A549 (cell line): ENCODE results near the gene MAGI2. TPM values are rescaled to one million over a fixed set of nuclear protein-coding genes. Genes with fewer than 3 reads are reported as not detected.

Source experiments
- ATAC-seq, 2 experiments: fragments of 200-7000 bp in 1 of 2; fragments of >200 bp in 1 of 2; cut with Nextera tagmentation in 1 of 2; cut with Tn5 transposase in 1 of 2; 3 replicates each; pipeline versions ENCODE4 v1.8.0 to v1.9.1; 2018 to 2020; ENCODE audit warnings: mild to moderate bottlenecking in 1 of 2, moderate library complexity in 1 of 2
- CTCF ChIA-PET: fragments of 300-600 bp; sonication (Branson Sonifier 250); formaldehyde crosslinking; extraction: SDS; loops from one replicate; lab custom pipeline; 2021; ENCODE audit warnings: antibody characterized with exemption, inconsistent platforms; lab: Yijun Ruan, JAX
- POLR2A ChIA-PET: fragments of 350-600 bp; formaldehyde crosslinking; extraction: SDS; loops from one replicate; lab custom pipeline; 2021; ENCODE audit warnings: antibody characterized with exemption, inconsistent platforms; lab: Yijun Ruan, JAX
- DNase-seq, 2 experiments: peaks; one replicate each; pipeline versions ENCODE4 v3.0.0 to v3.0.0-alpha.2; 2011 to 2016; ENCODE audit warnings: low read depth in 1 of 2, low spot score in 1 of 2
- FAIRE-seq: peaks from 2 replicates; lab custom pipeline; 2011; peaks lifted over from hg19 to GRCh38; lab: Jason Lieb, UNC
- H3K27ac ChIP-seq, 2 experiments: fragments of >200 bp; sonication (Bioruptor Twin); formaldehyde crosslinking; 3 replicates each; pipeline ENCODE4 v1.5.1; 2016 to 2017
- H3K4me1 ChIP-seq: fragments of >200 bp; sonication (Bioruptor Twin); formaldehyde crosslinking; 3 replicates; pipeline ENCODE4 v1.6.1; 2016
- H3K4me2 ChIP-seq: fragments of >200 bp; sonication (Bioruptor Twin); formaldehyde crosslinking; 3 replicates; pipeline ENCODE4 v1.6.1; 2016
- H3K4me3 ChIP-seq: fragments of >200 bp; sonication (Bioruptor Twin); formaldehyde crosslinking; 3 replicates; pipeline ENCODE4 v1.5.1; 2016
- H3K9me3 ChIP-seq: fragments of >200 bp; sonication (Bioruptor Twin); formaldehyde crosslinking; 3 replicates; pipeline ENCODE4 v1.6.1; 2016
- BHLHE40 ChIP-seq: IDR thresholded peaks from 2 replicates; pipeline ENCODE4 v1.6.1; 2012; ENCODE audit warnings: low read depth, low read length, inconsistent platforms
- CBX2 ChIP-seq: fragments of 200-600 bp; sonication (generic); IDR thresholded peaks from 2 replicates; pipeline ENCODE4 v1.6.1; 2016; ENCODE audit warnings: low read depth, mild to moderate bottlenecking, borderline replicate concordance
- CEBPB ChIP-seq, 2 experiments: fragments of >200 bp in 1 of 2; sonication (Bioruptor Twin) in 1 of 2; formaldehyde crosslinking in 1 of 2; IDR thresholded peaks; 2 replicates each; pipeline ENCODE4 v1.6.1; 2012 to 2016
- CHD2 ChIP-seq: fragments of 150-350 bp; IDR thresholded peaks from 2 replicates; pipeline ENCODE4 v1.6.1; 2014; ENCODE audit warnings: low read length; ENCODE audit not compliant: partially characterized antibody
- ESRRA ChIP-seq: fragments of 150-350 bp; IDR thresholded peaks from 2 replicates; pipeline ENCODE4 v1.6.1; 2014; ENCODE audit warnings: mild to moderate bottlenecking, low read length, borderline replicate concordance
- FOSB ChIP-seq: fragments of 250-450 bp; sonication (Bioruptor Pico); IDR thresholded peaks from 2 replicates; pipeline ENCODE4 v1.5.0; 2020; ENCODE audit warnings: mild to moderate bottlenecking, moderate library complexity
- GATA3 ChIP-seq: IDR thresholded peaks from 2 replicates; pipeline ENCODE4 v1.6.1; 2012; ENCODE audit warnings: borderline replicate concordance
- HOXB13 ChIP-seq: fragments of 250-450 bp; sonication (Bioruptor Pico); IDR thresholded peaks from 2 replicates; pipeline ENCODE4 v1.5.0; 2020; ENCODE audit warnings: low read depth, mild to moderate bottlenecking, moderate library complexity
- HOXB5 ChIP-seq: fragments of 250-450 bp; sonication (Bioruptor Pico); IDR thresholded peaks from 2 replicates; pipeline ENCODE4 v1.5.0; 2020; ENCODE audit warnings: mild to moderate bottlenecking, moderate library complexity
- JUNB ChIP-seq: fragments of >200 bp; sonication (Bioruptor Twin); formaldehyde crosslinking; IDR thresholded peaks from 2 replicates; pipeline ENCODE4 v1.6.1; 2016
- MAZ ChIP-seq: fragments of 150-350 bp; IDR thresholded peaks from 2 replicates; pipeline ENCODE4 v1.6.1; 2014; ENCODE audit warnings: antibody characterized with exemption, low read depth, low read length, borderline replicate concordance
- PBX3 ChIP-seq: IDR thresholded peaks from 2 replicates; pipeline ENCODE4 v1.6.1; 2012
- PHF8 ChIP-seq: fragments of 200-600 bp; sonication (generic); IDR thresholded peaks from 2 replicates; pipeline ENCODE4 v1.6.1; 2016; ENCODE audit warnings: low read depth, mild to moderate bottlenecking, antibody characterized with exemption, moderate library complexity, borderline replicate concordance
- POLR2A ChIP-seq: IDR thresholded peaks from 2 replicates; pipeline ENCODE4 v1.6.1; 2012; ENCODE audit warnings: mild to moderate bottlenecking, low read length
- POLR2AphosphoS2 ChIP-seq: conservative IDR thresholded peaks from 2 replicates; pipeline ENCODE4 v1.6.1; 2012; ENCODE audit warnings: low read length, improper control_type of control experiment, inconsistent platforms
- RCOR1 ChIP-seq: fragments of 150-350 bp; IDR thresholded peaks from 2 replicates; pipeline ENCODE4 v1.6.1; 2014; ENCODE audit warnings: antibody characterized with exemption, low read length, low read depth
- REST ChIP-seq: fragments of 200-600 bp; sonication (generic); IDR thresholded peaks from 2 replicates; pipeline ENCODE4 v1.6.1; 2016; ENCODE audit warnings: antibody characterized with exemption, mild to moderate bottlenecking, moderate library complexity
- RFX5 ChIP-seq: fragments of 450-650 bp; IDR thresholded peaks from 2 replicates; pipeline ENCODE4 v1.7.1; 2014; ENCODE audit warnings: antibody characterized with exemption, mild to moderate bottlenecking, moderate library complexity
- SREBF2 ChIP-seq: fragments of 450-650 bp; IDR thresholded peaks from 2 replicates; pipeline ENCODE4 v1.6.1; 2014; ENCODE audit warnings: mild to moderate bottlenecking, moderate library complexity
- ZSCAN20 ChIP-seq: fragments of 250-450 bp; sonication (Bioruptor Pico); IDR thresholded peaks from 2 replicates; pipeline ENCODE4 v1.8.0; 2022; ENCODE audit warnings: mild to moderate bottlenecking, moderate library complexity
- WGBS: methylation state at CpG from one replicate; pipeline ENCODE4 v1.1.6; 2017; ENCODE audit errors: missing lambda C conversion rate; 5-methylcytosine and 5-hydroxymethylcytosine counted together
- polyA plus RNA-seq, 4 experiments: library from polyadenylated mRNA; depleted of rRNA in 3 of 4; stranded (reverse); fragments of >200 nt; fragmentation: RNase III in 1 of 4; extraction: RNeasy Plus Mini Kit Qiagen cat#74134 plus additional on column Dnase treatment in 1 of 4; gene quantifications; 2 replicates in 3 of 4; 3 replicates in 1 of 4; pipeline ENCODE4 v1.2.3, GENCODE V29; 2011 to 2017
- TF ChIP-seq, protein P1 (sequence below): IDR thresholded peaks from 2 replicates; pipeline ENCODE4 v1.6.1; 2012

MAGI2 gene
- polyA plus RNA-seq, 2 of the 4 experiments (the other 2 are of a cell fraction), result 0.48 to 0.81 TPM

DNA sequence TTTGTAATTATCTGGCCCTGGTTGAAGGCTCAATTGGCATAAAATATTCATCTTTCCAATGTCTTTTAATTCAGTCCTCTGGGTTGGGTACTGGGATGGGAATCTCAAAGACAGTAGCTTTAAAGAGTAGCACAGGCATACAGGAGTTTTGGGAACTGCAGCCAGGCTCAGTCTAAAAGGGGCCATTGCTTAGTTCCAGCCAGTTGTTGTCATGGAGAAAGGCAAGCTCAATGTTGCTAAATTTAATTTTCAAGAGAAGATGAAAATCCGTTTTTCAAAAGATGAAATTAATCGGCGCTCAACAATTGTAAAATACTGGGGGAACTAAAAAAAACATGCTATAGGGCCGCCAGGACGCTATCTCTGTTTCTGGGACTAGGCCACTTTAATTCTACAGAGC lies 1279.8 kb downstream of the MAGI2 start:
- ATAC-seq (no peak), DNase-seq (no peak), FAIRE-seq (no peak)
- Histone ChIP-seq H3K4me1 (no peaks in the 10 kb centered on the region), H3K27ac (no peak overlapping the region), H3K4me3 (no peak overlapping the region), H3K4me2 (no peak overlapping the region), H3K9me3 (no peaks in the 10 kb centered on the region)
- ChIA-PET CTCF (no interaction called here), POLR2A (no interaction called here)
- WGBS, result 20% methylated on average over 5 of the region's 5 CpGs
- no peak for TF ChIP-seq POLR2AphosphoS2
- no peak for TF ChIP-seq HOXB13 (CRISPR knock-in tag)
- no peak for TF ChIP-seq CBX2
- TF ChIP-seq FOSB (CRISPR knock-in tag), result no peak
- no peak for TF ChIP-seq PHF8

- 14% methylated on average over 4 of the region's 4 CpGs for WGBS
- Histone ChIP-seq H3K4me3 (no peak overlapping the region), H3K4me2 (no peak overlapping the region), H3K27ac (no peak overlapping the region), H3K9me3 (no peaks in the 10 kb centered on the region), H3K4me1 (no peaks in the 10 kb centered on the region)
- CTCF ChIA-PET, result no interaction called here
- POLR2A ChIA-PET, result no interaction called here
- ATAC-seq, result no peak
- TF ChIP-seq REST (no peak), CBX2 (no peak), JUNB (no peak), SREBF2 (no peak), POLR2A (no peak), CHD2 (no peak), FOSB (CRISPR knock-in tag) (no peak)
- no peak for DNase-seq
- no peak for FAIRE-seq
These were observed 1280.4 kb downstream of the MAGI2 start for GRCh38 chr7:78172933-78173591.

GRCh38 chr7:78172267-78172757 lies 1281.2 kb downstream of the MAGI2 start:
- no peak for DNase-seq
- ChIA-PET POLR2A (no interaction called here), CTCF (no interaction called here)
- TF ChIP-seq ZSCAN20 (CRISPR knock-in tag) (no peak), CEBPB (IDR thresholded peaks at IDR 0.05) (no peak), HOXB5 (CRISPR knock-in tag) (no peak), RCOR1 (no peak), ESRRA (no peak), GATA3 (no peak), BHLHE40 (no peak), JUNB (no peak), RFX5 (no peak), MAZ (no peak), PBX3 (no peak)
- TF ChIP-seq, protein P1, sequence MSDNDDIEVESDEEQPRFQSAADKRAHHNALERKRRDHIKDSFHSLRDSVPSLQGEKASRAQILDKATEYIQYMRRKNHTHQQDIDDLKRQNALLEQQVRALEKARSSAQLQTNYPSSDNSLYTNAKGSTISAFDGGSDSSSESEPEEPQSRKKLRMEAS, result no peak
- TF ChIP-seq, all 56 proteins: peak for 0
- ATAC-seq (no peak), FAIRE-seq (no peak)
- Histone ChIP-seq H3K27ac (no peak overlapping the region), H3K4me2 (no peak overlapping the region), H3K4me1 (no peaks in the 10 kb centered on the region), H3K9me3 (no peaks in the 10 kb centered on the region), H3K4me3 (no peak overlapping the region)
- 16% methylated on average over 5 of the region's 5 CpGs for WGBS
